WI38 (cell line): ENCODE measurements around the gene CEACAM16.
"Not testable (repeated sequence)": the region's sequence is repeated elsewhere in the genome, so short reads cannot be mapped to it uniquely, and the experiment has no call there.

Experiments
- H3K4me3 ChIP-seq: 2 replicates; pipeline ENCODE4 v1.5.1; 2011; ENCODE audit warnings: low read depth, mild to moderate bottlenecking, control low read depth, low read length
- CTCF ChIP-seq: IDR thresholded peaks from 2 replicates; pipeline ENCODE4 v1.5.1; 2012; ENCODE audit warnings: low read depth, mild to moderate bottlenecking, control low read depth, low read length

CEACAM16 gene

GRCh38 chr19:44680536-44680935, 18.4 kb upstream of the CEACAM16 start:
- no peak for TF ChIP-seq CTCF
- H3K4me3 ChIP-seq: no peak overlapping the region

GRCh38 chr19:44681992-44682790, 16.8 kb upstream of the CEACAM16 start:
- H3K4me3 ChIP-seq: no peak overlapping the region
- no peak for TF ChIP-seq CTCF

- H3K4me3 ChIP-seq: no peak overlapping the region
- no peak for TF ChIP-seq CTCF
These were observed 16.1 kb upstream of the CEACAM16 start for GRCh38 chr19:44682807-44683206.

- H3K4me3 ChIP-seq: no peak overlapping the region
- TF ChIP-seq CTCF: no peak
These were observed 15.3 kb upstream of the CEACAM16 start for GRCh38 chr19:44683434-44684210.

- not testable (repeated sequence) for H3K4me3 ChIP-seq
These were observed 14.6 kb upstream of the CEACAM16 start for GRCh38 chr19:44684396-44684795.

GRCh38 chr19:44684892-44685863, 13.8 kb upstream of the CEACAM16 start:
- no peak for TF ChIP-seq CTCF
- no peak overlapping the region for H3K4me3 ChIP-seq

- TF ChIP-seq CTCF: no peak
- no peak overlapping the region for H3K4me3 ChIP-seq
These were observed 13.1 kb upstream of the CEACAM16 start for GRCh38 chr19:44685877-44686276.
